GM12874 (cell line): ENCODE data around the gene GPD1L.

Source experiments
- CTCF ChIP-seq: IDR thresholded peaks from 2 replicates; pipeline ENCODE4 v1.5.1; 2011; ENCODE audit warnings: low read depth, mild to moderate bottlenecking, control low read depth, low read length, moderate library complexity; ENCODE audit not compliant: insufficient read depth

The GPD1L gene

DNA sequence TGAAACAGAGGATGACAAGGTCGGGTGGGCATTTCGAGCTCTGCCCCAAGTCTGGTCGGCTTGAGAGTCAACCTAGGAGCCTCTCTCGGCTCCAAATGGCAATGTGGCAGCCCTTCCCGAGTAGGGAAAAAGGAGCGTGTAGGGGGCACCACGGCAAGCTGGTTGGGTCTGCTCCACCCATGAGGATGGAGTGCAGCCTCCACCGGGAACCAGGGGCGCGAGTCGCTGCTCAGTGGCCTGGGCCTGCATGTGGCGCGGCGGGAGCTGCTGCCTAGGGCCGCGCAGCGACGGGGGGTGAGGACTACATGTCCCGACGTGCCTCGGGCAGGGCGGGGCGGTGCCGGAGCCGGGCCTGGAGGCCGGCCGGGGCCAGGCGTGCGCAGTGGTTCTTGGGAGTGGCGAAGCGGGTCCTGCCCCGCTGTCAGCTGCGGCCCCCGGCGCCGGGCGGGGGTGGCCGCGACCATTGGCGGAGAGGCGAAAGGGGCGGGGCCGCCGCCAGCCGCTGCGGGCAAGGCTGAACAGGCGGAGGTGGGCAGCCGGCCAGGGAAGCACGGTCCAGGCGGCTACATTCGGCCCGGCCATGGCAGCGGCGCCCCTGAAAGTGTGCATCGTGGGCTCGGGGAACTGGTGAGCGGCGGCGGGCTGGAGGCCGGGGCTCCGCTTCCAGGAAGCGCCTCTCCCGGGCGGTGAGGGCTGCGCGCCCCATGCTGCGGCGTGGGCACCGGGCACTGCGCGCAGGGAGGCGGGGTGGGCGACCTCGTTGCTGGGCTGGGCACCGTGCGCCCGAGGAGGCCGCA, at the start of gene GPD1L:
Gene GPD1L (plus strand): TSS at position 489 of the 797 bp plus-strand sequence. CDS start 92 bp downstream, at position 581.
- no peak for TF ChIP-seq CTCF

- no peak for TF ChIP-seq CTCF
Measured at GRCh38 chr3:32062950-32063582, 43.4 kb upstream of the GPD1L start.

DNA sequence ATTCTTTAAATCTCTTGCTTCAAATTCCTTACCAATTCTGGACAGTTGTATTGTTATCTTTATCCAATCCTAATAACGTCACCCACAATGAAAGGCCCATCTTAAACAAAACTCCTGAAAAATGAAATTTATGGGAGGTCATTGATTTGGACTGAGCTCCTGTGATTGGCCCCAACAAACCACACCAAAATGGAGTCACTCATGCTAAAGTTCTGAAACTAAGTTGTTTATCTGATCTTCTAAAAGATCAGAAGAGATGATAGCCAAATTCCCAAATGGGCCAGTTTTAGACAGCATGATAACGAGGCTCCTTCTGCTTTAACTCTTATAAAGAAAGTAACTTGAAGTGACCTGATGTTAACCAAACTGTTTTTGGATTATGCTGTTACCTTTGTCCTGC, 39.7 kb upstream of the GPD1L start:
- no peak for TF ChIP-seq CTCF

DNA sequence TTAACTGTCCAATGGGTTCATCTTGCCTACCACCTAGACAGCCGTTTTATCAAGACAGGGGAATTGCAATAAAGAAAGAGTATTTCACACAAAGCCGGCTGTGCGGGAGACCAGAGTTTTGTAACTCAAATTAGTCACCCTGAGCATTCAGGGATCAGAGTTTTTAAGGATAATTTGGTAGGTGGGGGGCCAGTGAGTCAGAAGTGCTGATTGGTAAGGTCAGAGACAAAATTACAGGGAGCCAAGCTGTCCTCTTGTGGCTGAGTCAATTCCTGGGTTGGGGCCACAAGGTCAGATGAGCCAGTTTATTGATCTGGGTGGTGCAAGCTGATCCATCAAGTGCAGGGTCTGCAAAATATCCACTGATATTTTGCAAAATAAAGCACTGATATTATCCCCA, 29.9 kb upstream of the GPD1L start:
- TF ChIP-seq CTCF: no peak

DNA sequence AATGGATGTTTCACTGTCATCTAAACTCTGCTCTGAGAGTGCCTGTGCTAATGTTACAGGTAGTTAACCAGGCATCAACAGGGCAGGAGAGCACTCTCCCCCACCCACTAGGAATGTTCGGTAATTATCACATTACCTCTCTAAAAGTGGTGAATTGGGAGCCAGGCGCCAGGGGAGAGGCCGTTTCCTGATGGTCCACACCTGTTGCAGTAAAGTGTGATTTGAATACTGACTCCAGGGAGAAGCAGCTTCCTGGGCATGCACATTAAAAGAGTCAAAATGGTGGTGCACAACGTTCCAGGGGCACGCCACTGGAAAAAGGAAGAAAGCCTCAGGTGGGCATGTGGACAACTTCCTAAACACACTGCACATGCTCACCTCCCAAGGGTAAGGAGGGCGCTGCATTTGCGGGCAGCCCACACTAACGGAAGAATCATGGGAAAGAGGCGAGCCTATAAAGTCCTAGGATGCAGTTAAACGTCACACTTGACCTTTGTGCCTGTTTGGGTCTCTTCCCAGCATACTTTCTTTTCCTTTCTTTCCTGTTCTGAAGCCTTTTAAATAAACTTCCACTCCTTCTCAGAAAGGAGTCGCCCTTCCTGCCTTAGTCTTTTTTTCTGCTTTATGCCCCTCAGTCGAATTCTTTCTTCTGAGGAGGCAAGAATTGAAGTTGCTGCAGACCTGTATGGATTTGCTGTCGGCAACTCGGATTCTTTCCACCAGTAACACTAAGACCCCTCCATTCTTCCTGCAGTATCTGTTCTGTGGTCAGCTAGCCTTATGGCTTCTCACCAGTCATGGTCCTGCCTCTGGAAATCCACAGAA, 28.9 kb upstream of the GPD1L start:
- TF ChIP-seq CTCF: no peak

DNA sequence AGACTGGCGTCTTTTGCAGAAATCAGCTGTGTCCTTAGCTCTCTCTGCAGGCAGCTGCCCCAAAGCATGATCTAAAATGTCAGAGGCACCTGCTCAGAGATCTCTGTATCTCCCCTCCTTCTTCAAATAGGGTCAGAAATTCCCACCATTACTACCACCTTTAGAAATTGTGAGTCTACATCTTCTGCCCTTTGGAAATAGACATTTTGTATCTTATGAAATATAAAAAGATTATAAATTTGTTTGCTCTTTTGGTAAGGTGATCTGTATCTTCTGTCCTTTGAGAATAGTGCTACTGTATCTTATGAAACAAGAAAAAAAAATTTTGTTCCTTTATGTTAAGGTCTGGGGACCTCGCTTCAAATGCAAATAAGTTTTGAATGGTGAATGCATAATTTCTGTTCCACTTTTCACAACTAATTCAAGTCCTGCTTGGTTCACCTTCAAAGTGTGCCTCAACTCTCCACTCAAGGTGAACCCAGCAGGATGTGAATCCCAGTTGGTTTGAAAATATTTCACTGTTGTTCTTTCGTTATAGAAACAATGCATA, 28.3 kb upstream of the GPD1L start:
- TF ChIP-seq CTCF: no peak

GRCh38 chr3:32078864-32079263, 27.6 kb upstream of the GPD1L start:
- no peak for TF ChIP-seq CTCF
